Islet precursor cell (in vitro differentiated cells): Measurements from ENCODE around the gene CCR2.

Experiments
- DNase-seq: peaks from one replicate; pipeline ENCODE4 v3.0.0-alpha.2; 2018

CCR2 gene

GRCh38 chr3:46356276-46356675, 2.4 kb downstream of the CCR2 start:
- no peak for DNase-seq

GRCh38 chr3:46356909-46357308, 3.0 kb downstream of the CCR2 start:
- DNase-seq = no peak

GRCh38 chr3:46358466-46358865, 4.6 kb downstream of the CCR2 start:
- DNase-seq = no peak

GRCh38 chr3:46359733-46360493, 6.0 kb downstream of the CCR2 start:
- DNase-seq = no peak

- peak; percentile 72 for DNase-seq
Observed at GRCh38 chr3:46360907-46361306, 7.0 kb downstream of the CCR2 start.

GRCh38 chr3:46361408-46362283, 7.7 kb downstream of the CCR2 start:
- DNase-seq = peak; percentile 85

- DNase-seq = no peak
Observed at GRCh38 chr3:46365041-46365440, 11.1 kb downstream of the CCR2 start.

- no peak for DNase-seq
Observed at GRCh38 chr3:46365737-46366524, 12.0 kb downstream of the CCR2 start.

- DNase-seq = no peak
Observed at GRCh38 chr3:46367811-46368210, 13.9 kb downstream of the CCR2 start.

GRCh38 chr3:46368569-46368968, 14.7 kb downstream of the CCR2 start:
- DNase-seq = peak; percentile 88

- no peak for DNase-seq
Observed at GRCh38 chr3:46369151-46369550, 15.2 kb downstream of the CCR2 start.

GRCh38 chr3:46369675-46370132, 15.8 kb downstream of the CCR2 start:
- DNase-seq = no peak

GRCh38 chr3:46370839-46371518, 17.1 kb downstream of the CCR2 start, which contains the start of gene CCR5:
Gene CCR5, plus strand, starts transcription at chr3:46370946. Its CDS starts 1,957 bp downstream, at chr3:46372903.
- DNase-seq = no peak

- DNase-seq = no peak
Observed at GRCh38 chr3:46371519-46372340, 17.8 kb downstream of the CCR2 start.

GRCh38 chr3:46372492-46373359, 18.8 kb downstream of the CCR2 start:
- DNase-seq = no peak

- DNase-seq = no peak
Observed at GRCh38 chr3:46374755-46375154, 20.8 kb downstream of the CCR2 start.

GRCh38 chr3:46375218-46375617, 21.3 kb downstream of the CCR2 start:
- DNase-seq = no peak

- DNase-seq = no peak
Observed at GRCh38 chr3:46375814-46376213, 21.9 kb downstream of the CCR2 start.

GRCh38 chr3:46378426-46378942, 24.6 kb downstream of the CCR2 start:
- peak; percentile 82 for DNase-seq
